PC-9 (cell line): Measurements from ENCODE around the gene SDF2L1. TPM values are rescaled to one million over a fixed set of nuclear protein-coding genes. Genes with fewer than 3 reads are reported as not detected.
"Not testable (repeated sequence)": the region's sequence is repeated elsewhere in the genome, so short reads cannot be mapped to it uniquely, and the experiment has no call there.

Experiments
- BruUV-seq: library from RNA; stranded (reverse); fragments of 400-500 nt; replicated peaks from 2 replicates; lab custom pipeline; 2021; lab: Mats Ljungman, UMichigan
- CTCF ChIA-PET: fragments of 300-600 bp; sonication (Branson Sonifier 250); formaldehyde crosslinking; loops from one replicate; lab custom pipeline; 2022; ENCODE audit warnings: antibody characterized with exemption; lab: Charles Lee
- POLR2A ChIA-PET: fragments of 300-600 bp; sonication (Branson Sonifier 250); formaldehyde crosslinking; loops from one replicate; lab custom pipeline; 2022; ENCODE audit warnings: antibody characterized with exemption; ENCODE audit not compliant: unreplicated experiment; lab: Charles Lee
- DNase-seq, 2 experiments: peaks; one replicate each; pipeline versions ENCODE4 v3.0.0 to v3.0.0-alpha.2; 2015 to 2022; ENCODE audit warnings: mixed read lengths in 1 of 2
- H2AFZ ChIP-seq: fragments of 200-600 bp; sonication (generic); 2 replicates; pipeline ENCODE4 v1.8.1; 2017; ENCODE audit warnings: antibody characterized with exemption
- H3F3A ChIP-seq: fragments of 200-600 bp; sonication (generic); 2 replicates; pipeline ENCODE4 v1.8.1; 2017; ENCODE audit warnings: antibody characterized with exemption, mild to moderate bottlenecking, low read depth; ENCODE audit not compliant: insufficient read depth
- H3K27ac ChIP-seq: fragments of 200-600 bp; sonication (generic); 2 replicates; pipeline ENCODE4 v1.6.1; 2016; ENCODE audit warnings: mixed run types
- H3K27me3 ChIP-seq: fragments of 200-600 bp; sonication (generic); 2 replicates; pipeline ENCODE4 v1.6.1; 2016; ENCODE audit warnings: low read depth, mixed run types; ENCODE audit not compliant: insufficient read depth
- H3K36me3 ChIP-seq: fragments of 200-600 bp; sonication (generic); 2 replicates; pipeline ENCODE4 v1.6.1; 2016; ENCODE audit warnings: low read depth, mixed run types
- H3K4me1 ChIP-seq: fragments of 200-600 bp; sonication (generic); replicated peaks from 2 replicates; pipeline ENCODE4 v1.6.1; 2016; ENCODE audit warnings: mixed run types; ENCODE audit not compliant: insufficient read depth
- H3K4me2 ChIP-seq: fragments of 200-600 bp; sonication (generic); 2 replicates; pipeline ENCODE4 v1.6.1; 2017; ENCODE audit warnings: mixed run types
- H3K4me3 ChIP-seq: fragments of 200-600 bp; sonication (generic); 2 replicates; pipeline ENCODE4 v1.6.1; 2016; ENCODE audit warnings: mixed run types
- H3K79me2 ChIP-seq: fragments of 200-600 bp; sonication (generic); 2 replicates; pipeline ENCODE4 v1.6.1; 2017; ENCODE audit warnings: low read depth, mixed run types
- H3K9me2 ChIP-seq: fragments of 200-600 bp; sonication (generic); 2 replicates; pipeline ENCODE4 v1.8.1; 2017; ENCODE audit warnings: mild to moderate bottlenecking; ENCODE audit not compliant: insufficient read depth
- H3K9me3 ChIP-seq: fragments of 200-600 bp; sonication (generic); 2 replicates; pipeline ENCODE4 v1.8.1; 2016; ENCODE audit warnings: low read depth; ENCODE audit not compliant: insufficient read depth
- H4K20me1 ChIP-seq: fragments of 200-600 bp; sonication (generic); 2 replicates; pipeline ENCODE4 v1.8.1; 2017; ENCODE audit not compliant: insufficient read depth
- EZH2 ChIP-seq: fragments of 200-600 bp; sonication (generic); IDR thresholded peaks from 2 replicates; pipeline ENCODE4 v1.8.0; 2017; ENCODE audit warnings: antibody characterized with exemption, low read depth
- intact Hi-C: fragments of 100-400 bp; cut with micrococcal nuclease; formaldehyde crosslinking; loops from one replicate; pipeline ENCODE4 v1.10.0; 2022; ENCODE audit not compliant: unreplicated experiment
- total RNA-seq: library from RNA; stranded (reverse); gene quantifications from 2 replicates; pipeline ENCODE4 v1.2.3, GENCODE V29; 2021
- TF ChIP-seq, protein P1 (sequence below): fragments of 200-600 bp; sonication (generic); conservative IDR thresholded peaks from 2 replicates; pipeline ENCODE4 v1.6.1; 2017; ENCODE audit warnings: mixed run types, antibody characterized with exemption, mild to moderate bottlenecking, moderate library complexity

SDF2L1 gene
- total RNA-seq, 1 experiment from 2014 or later: 22.5 TPM

DNA sequence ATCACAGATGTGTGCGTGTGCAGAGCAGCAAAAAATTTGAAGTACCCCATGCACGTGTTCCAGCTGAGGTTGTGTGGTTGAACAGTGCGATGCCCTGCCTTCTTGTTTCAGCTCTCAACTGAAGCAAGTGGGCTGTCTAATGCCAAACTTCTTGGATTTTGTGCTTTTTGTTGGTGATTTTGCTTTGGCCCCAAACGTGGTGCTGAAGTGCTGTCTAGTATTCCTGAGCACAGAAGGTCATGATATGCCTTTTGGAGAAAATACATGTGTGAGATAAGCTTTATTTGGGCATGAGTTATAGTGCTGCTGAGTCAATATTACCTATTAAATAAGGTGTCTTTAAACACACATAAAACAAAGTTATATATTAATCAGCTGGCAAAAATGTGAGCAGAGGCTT is 26.4 kb upstream of the SDF2L1 start:
- peaks cover 26% of the 10 kb centered on the region for H4K20me1 ChIP-seq
- no peak for DNase-seq
- H3K4me3 ChIP-seq: no peak overlapping the region
- H3K9me3 ChIP-seq: no peaks in the 10 kb centered on the region
- H2AFZ ChIP-seq: no peak overlapping the region
- no peak for TF ChIP-seq EZH2
- TF ChIP-seq, protein P1, sequence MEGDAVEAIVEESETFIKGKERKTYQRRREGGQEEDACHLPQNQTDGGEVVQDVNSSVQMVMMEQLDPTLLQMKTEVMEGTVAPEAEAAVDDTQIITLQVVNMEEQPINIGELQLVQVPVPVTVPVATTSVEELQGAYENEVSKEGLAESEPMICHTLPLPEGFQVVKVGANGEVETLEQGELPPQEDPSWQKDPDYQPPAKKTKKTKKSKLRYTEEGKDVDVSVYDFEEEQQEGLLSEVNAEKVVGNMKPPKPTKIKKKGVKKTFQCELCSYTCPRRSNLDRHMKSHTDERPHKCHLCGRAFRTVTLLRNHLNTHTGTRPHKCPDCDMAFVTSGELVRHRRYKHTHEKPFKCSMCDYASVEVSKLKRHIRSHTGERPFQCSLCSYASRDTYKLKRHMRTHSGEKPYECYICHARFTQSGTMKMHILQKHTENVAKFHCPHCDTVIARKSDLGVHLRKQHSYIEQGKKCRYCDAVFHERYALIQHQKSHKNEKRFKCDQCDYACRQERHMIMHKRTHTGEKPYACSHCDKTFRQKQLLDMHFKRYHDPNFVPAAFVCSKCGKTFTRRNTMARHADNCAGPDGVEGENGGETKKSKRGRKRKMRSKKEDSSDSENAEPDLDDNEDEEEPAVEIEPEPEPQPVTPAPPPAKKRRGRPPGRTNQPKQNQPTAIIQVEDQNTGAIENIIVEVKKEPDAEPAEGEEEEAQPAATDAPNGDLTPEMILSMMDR: no peak
- BruUV-seq: no TSS peak
- intact Hi-C loops: no loop called here
- H3K4me1 ChIP-seq: no peaks in the 10 kb centered on the region
- no peaks in the 10 kb centered on the region for H3K27me3 ChIP-seq
- ChIA-PET POLR2A (no interaction called here), CTCF (no interaction called here)
- no peak overlapping the region for H3K27ac ChIP-seq
- H3K4me2 ChIP-seq: no peak overlapping the region
- H3K9me2 ChIP-seq: no peaks in the 10 kb centered on the region
- no peaks in the 10 kb centered on the region for H3K36me3 ChIP-seq
- peaks cover under 1% of the 10 kb centered on the region; the same call in 1 of the 2 replicates for H3F3A ChIP-seq
- peaks cover 18% of the 10 kb centered on the region; the same call in 1 of the 2 replicates for H3K79me2 ChIP-seq

DNA sequence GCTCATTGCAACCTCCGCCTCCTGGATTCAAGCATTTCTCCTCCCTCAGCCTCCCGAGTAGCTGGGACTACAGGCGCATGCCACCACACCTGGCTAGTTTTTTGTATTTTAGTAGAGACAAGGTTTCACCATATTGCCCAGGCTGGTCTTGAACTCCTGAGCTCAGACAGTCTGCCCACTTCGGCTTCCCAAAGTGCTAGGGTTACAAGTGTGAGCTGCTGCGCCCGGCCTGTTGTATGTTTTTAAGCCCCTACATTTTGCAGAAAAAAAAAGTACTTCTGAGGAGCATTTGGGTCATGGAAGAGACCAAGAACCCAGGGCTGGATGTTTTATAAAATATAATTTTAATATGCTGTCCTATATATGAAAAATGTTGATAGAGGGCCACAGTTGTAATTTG is 24.8 kb upstream of the SDF2L1 start:
- H3K4me1 ChIP-seq: not testable (repeated sequence)

DNA sequence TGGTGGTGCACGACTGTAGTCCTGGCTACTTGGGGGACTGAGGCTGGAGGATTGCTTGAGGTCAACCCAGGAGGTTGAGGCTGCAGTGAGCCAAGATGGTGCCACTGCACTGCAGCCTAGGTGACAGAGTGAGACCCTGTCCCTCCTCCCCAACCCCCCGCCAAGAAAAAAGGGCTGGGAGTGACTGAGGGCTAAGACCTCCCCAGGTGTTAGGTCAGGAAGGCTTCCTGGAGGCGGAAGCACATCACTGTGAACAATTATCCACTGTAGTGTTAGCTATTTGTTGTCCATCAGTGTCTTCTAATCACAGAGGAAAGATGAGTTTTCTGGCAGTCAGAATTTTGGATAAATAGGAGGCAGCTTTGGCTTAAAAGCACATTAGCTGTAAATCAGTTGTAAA is 21.1 kb upstream of the SDF2L1 start:
- Histone ChIP-seq H3K9me2 (no peaks in the 10 kb centered on the region), H3K27me3 (no peaks in the 10 kb centered on the region), H3K9me3 (no peaks in the 10 kb centered on the region), H2AFZ (no peak overlapping the region), H3K4me3 (no peak overlapping the region), H4K20me1 (peaks cover 52% of the 10 kb centered on the region), H3K36me3 (no peaks in the 10 kb centered on the region), H3F3A (peaks cover 38% of the 10 kb centered on the region), H3K4me1 (no peaks in the 10 kb centered on the region), H3K27ac (no peak overlapping the region), H3K4me2 (no peak overlapping the region), H3K79me2 (peaks cover 8% of the 10 kb centered on the region)
- intact Hi-C loops: no loop called here
- TF ChIP-seq, protein P1: no peak
- TF ChIP-seq EZH2: no peak
- DNase-seq: no peak
- POLR2A ChIA-PET: no interaction called here
- CTCF ChIA-PET: no interaction called here
- BruUV-seq: no TSS peak

More for the DNA sequence above, 24.8 kb upstream of the SDF2L1 start:
- H4K20me1 ChIP-seq: peaks cover 35% of the 10 kb centered on the region
- CTCF ChIA-PET: interaction anchor here (0.6 kb wide), 1 partner anchor 20 kb away, joined by 3 read pairs; no protein-coding TSS in a partner anchor
- H3K36me3 ChIP-seq, DNase-seq, H2AFZ ChIP-seq, H3K27ac ChIP-seq, H3K27me3 ChIP-seq, intact Hi-C loops, H3K9me3 ChIP-seq, POLR2A ChIA-PET, BruUV-seq, H3K9me2 ChIP-seq, H3K4me3 ChIP-seq, H3K4me2 ChIP-seq: not testable (repeated sequence)
- H3F3A ChIP-seq: peaks cover 10% of the 10 kb centered on the region
- peaks cover 18% of the 10 kb centered on the region; the same call in 1 of the 2 replicates for H3K79me2 ChIP-seq
